H1 (cell line): Measurements from ENCODE around the gene RASGEF1B. TPM values are rescaled to one million over a fixed set of nuclear protein-coding genes. Genes with fewer than 3 reads are reported as not detected.

ENCODE experiments used
- CTCF ChIA-PET: fragments of 300-600 bp; sonication (Branson Sonifier 250); formaldehyde crosslinking; loops from one replicate; lab custom pipeline; 2021; ENCODE audit not compliant: partially characterized antibody; lab: Charles Lee
- POLR2A ChIA-PET: fragments of 300-600 bp; sonication (Branson Sonifier 250); formaldehyde crosslinking; loops from one replicate; lab custom pipeline; 2021; ENCODE audit warnings: inconsistent platforms; ENCODE audit not compliant: partially characterized antibody; lab: Charles Lee
- DNase-seq, 2 experiments: peaks; one replicate each; pipeline versions ENCODE4 v3.0.0 to v3.0.0-alpha.2; 2010 to 2022; ENCODE audit warnings: low spot score in 2 of 2, low read depth in 1 of 2, mixed read lengths in 1 of 2
- FAIRE-seq: peaks from 2 replicates; lab custom pipeline; 2011; peaks lifted over from hg19 to GRCh38; lab: Jason Lieb, UNC
- H2AFZ ChIP-seq: 2 replicates; pipeline ENCODE4 v1.8.1; 2012; ENCODE audit warnings: low read length, inconsistent platforms
- H2AK5ac ChIP-seq: 2 replicates; pipeline ENCODE4 v1.6.1; 2013; ENCODE audit warnings: low read depth, low read length
- H2BK120ac ChIP-seq: replicated peaks from 2 replicates; pipeline ENCODE3; 2013; ENCODE audit warnings: low read depth, low read length, inconsistent platforms
- H2BK12ac ChIP-seq: 2 replicates; pipeline ENCODE4 v1.6.1; 2013; ENCODE audit warnings: low read depth, low read length
- H2BK15ac ChIP-seq: 2 replicates; pipeline ENCODE4 v1.6.1; 2013; ENCODE audit warnings: low read length
- H2BK20ac ChIP-seq: 2 replicates; pipeline ENCODE4 v1.6.1; 2013; ENCODE audit warnings: low read length
- H2BK5ac ChIP-seq: 2 replicates; pipeline ENCODE4 v1.6.1; 2013; ENCODE audit warnings: low read depth, low read length
- H3K14ac ChIP-seq: 2 replicates; pipeline ENCODE4 v1.6.1; 2013; ENCODE audit warnings: inconsistent platforms; ENCODE audit not compliant: insufficient read length
- H3K18ac ChIP-seq: 2 replicates; pipeline ENCODE4 v1.6.1; 2013; ENCODE audit warnings: low read length; ENCODE audit errors: extremely low read depth
- H3K23ac ChIP-seq: 2 replicates; pipeline ENCODE4 v1.6.1; 2013; ENCODE audit warnings: inconsistent platforms; ENCODE audit not compliant: insufficient read length
- H3K23me2 ChIP-seq: 2 replicates; pipeline ENCODE4 v1.6.1; 2013; ENCODE audit warnings: low read depth, low read length
- H3K27ac ChIP-seq: 2 replicates; pipeline ENCODE4 v1.6.1; 2011; ENCODE audit warnings: low read depth, low read length, inconsistent platforms
- H3K27me3 ChIP-seq, 4 experiments: replicated peaks in 1 of 4; 1 replicate in 1 of 4; 2 replicates in 3 of 4; pipeline versions ENCODE4 v1.6.1 to v1.8.1; 2011 to 2013; ENCODE audit warnings: low read length in 3 of 4, mild to moderate bottlenecking in 3 of 4, inconsistent platforms in 2 of 4, mixed read lengths in 2 of 4, moderate library complexity in 1 of 4; ENCODE audit not compliant: control insufficient read depth in 3 of 4, insufficient read depth in 3 of 4; ENCODE audit errors: extremely low read depth in 1 of 4
- H3K36me3 ChIP-seq, 4 experiments: 2 replicates each; pipeline versions ENCODE4 v1.6.1 to v1.8.1; 2011 to 2013; ENCODE audit warnings: mild to moderate bottlenecking in 4 of 4, low read length in 3 of 4, moderate library complexity in 2 of 4, control low read depth in 1 of 4, inconsistent platforms in 1 of 4; ENCODE audit not compliant: insufficient read depth in 4 of 4, control insufficient read depth in 2 of 4
- H3K4ac ChIP-seq: replicated peaks from 2 replicates; pipeline ENCODE3; 2013; ENCODE audit warnings: low read length, low read depth, mixed read lengths, inconsistent platforms; ENCODE audit not compliant: insufficient read length
- H3K4me1 ChIP-seq, 4 experiments: replicated peaks in 1 of 4; 1 replicate in 1 of 4; 2 replicates in 3 of 4; pipeline versions ENCODE4 v1.6.1 to v1.8.1; 2011 to 2013; ENCODE audit warnings: low read length in 3 of 4, inconsistent platforms in 2 of 4, mixed read lengths in 1 of 4; ENCODE audit not compliant: insufficient read depth in 4 of 4, control insufficient read depth in 3 of 4
- H3K4me2 ChIP-seq, 2 experiments: 2 replicates each; pipeline versions ENCODE4 v1.6.1 to v1.8.1; 2011 to 2013; ENCODE audit warnings: low read depth in 2 of 2, low read length in 2 of 2, control low read depth in 1 of 2, inconsistent platforms in 1 of 2, mild to moderate bottlenecking in 1 of 2; ENCODE audit not compliant: insufficient read depth in 1 of 2
- H3K4me3 ChIP-seq, 4 experiments: fragments of 200-600, 300-600 bp in 1 of 4; sonication (generic), shearing (Covaris generic), sonication (Bioruptor Twin) in 1 of 4; 2 replicates each; pipeline versions ENCODE4 v1.5.1 to v1.8.1; 2011 to 2016; ENCODE audit warnings: low read length in 4 of 4, low read depth in 3 of 4, control low read depth in 2 of 4, inconsistent platforms in 2 of 4, mild to moderate bottlenecking in 2 of 4, mixed read lengths in 1 of 4, moderate library complexity in 1 of 4; ENCODE audit not compliant: insufficient read depth in 2 of 4; ENCODE audit errors: extremely low read depth in 1 of 4
- H3K56ac ChIP-seq: replicated peaks from 2 replicates; pipeline ENCODE3; 2013; ENCODE audit warnings: low read depth, mild to moderate bottlenecking, mixed read lengths, low read length, inconsistent platforms; ENCODE audit not compliant: insufficient read length
- H3K79me1 ChIP-seq: 2 replicates; pipeline ENCODE4 v1.6.1; 2013; ENCODE audit warnings: low read depth, low read length, control low read depth
- H3K79me2 ChIP-seq, 2 experiments: 2 replicates each; pipeline versions ENCODE4 v1.6.1 to v1.8.1; 2012 to 2013; ENCODE audit warnings: low read length in 2 of 2, mild to moderate bottlenecking in 2 of 2, inconsistent platforms in 1 of 2; ENCODE audit not compliant: insufficient read depth in 2 of 2, control insufficient read depth in 1 of 2
- H3K9ac ChIP-seq, 4 experiments: replicated peaks in 1 of 4; 1 replicate in 1 of 4; 2 replicates in 3 of 4; pipeline versions ENCODE4 v1.6.1 to v1.8.1; 2011 to 2013; ENCODE audit warnings: low read depth in 3 of 4, low read length in 3 of 4, control low read depth in 2 of 4, mild to moderate bottlenecking in 2 of 4, moderate library complexity in 2 of 4, inconsistent platforms in 1 of 4; ENCODE audit errors: extremely low read depth in 1 of 4
- H3K9me3 ChIP-seq, 2 experiments: 2 replicates each; pipeline versions ENCODE4 v1.6.1 to v1.8.1; 2012 to 2013; ENCODE audit warnings: mild to moderate bottlenecking in 2 of 2, moderate library complexity in 2 of 2, control low read depth in 1 of 2, inconsistent platforms in 1 of 2, low read depth in 1 of 2, low read length in 1 of 2, mixed read lengths in 1 of 2; ENCODE audit not compliant: insufficient read depth in 2 of 2
- H4K20me1 ChIP-seq, 2 experiments: replicated peaks in 1 of 2; 2 replicates each; pipeline versions ENCODE3 to v1.8.1; 2011 to 2013; ENCODE audit warnings: inconsistent platforms in 2 of 2, low read length in 2 of 2, mild to moderate bottlenecking in 1 of 2; ENCODE audit not compliant: insufficient read depth in 2 of 2, control insufficient read depth in 1 of 2
- H4K5ac ChIP-seq: 2 replicates; pipeline ENCODE4 v1.6.1; 2013; ENCODE audit warnings: low read length, low read depth, mixed read lengths, inconsistent platforms; ENCODE audit not compliant: insufficient read length
- H4K8ac ChIP-seq: 2 replicates; pipeline ENCODE4 v1.8.0; 2013; ENCODE audit warnings: mild to moderate bottlenecking, moderate library complexity, low read length, inconsistent platforms; ENCODE audit not compliant: insufficient read depth; ENCODE audit errors: extremely low read depth
- H4K91ac ChIP-seq: replicated peaks from 2 replicates; pipeline ENCODE3; 2013; ENCODE audit warnings: low read length, mixed read lengths, inconsistent platforms; ENCODE audit not compliant: insufficient read length
- BRCA1 ChIP-seq: IDR thresholded peaks from 2 replicates; pipeline ENCODE4 v1.6.1; 2012; ENCODE audit warnings: low read depth, low read length, improper control_type of control experiment
- EP300 ChIP-seq, 2 experiments: IDR thresholded peaks; 1 replicate in 1 of 2; 2 replicates in 1 of 2; pipeline ENCODE4 v1.6.1; 2011 to 2012; ENCODE audit warnings: low read depth in 2 of 2, low read length in 2 of 2, mild to moderate bottlenecking in 2 of 2, borderline replicate concordance in 1 of 2, inconsistent platforms in 1 of 2, moderate library complexity in 1 of 2
- GABPA ChIP-seq: IDR thresholded peaks from 2 replicates; pipeline ENCODE4 v1.6.1; 2011; ENCODE audit warnings: mild to moderate bottlenecking, low read length, moderate library complexity, borderline replicate concordance; ENCODE audit not compliant: insufficient read depth
- KDM4A ChIP-seq: IDR thresholded peaks from one replicate; pipeline ENCODE4 v1.7.1; 2012; ENCODE audit warnings: low read depth, mild to moderate bottlenecking, moderate library complexity, low read length, inconsistent platforms; ENCODE audit not compliant: severe bottlenecking
- RBBP5 ChIP-seq: IDR thresholded peaks from 2 replicates; pipeline ENCODE4 v1.7.1; 2012; ENCODE audit warnings: low read depth, mild to moderate bottlenecking, inconsistent platforms, low read length, moderate library complexity, borderline replicate concordance
- SIRT6 ChIP-seq: IDR thresholded peaks from one replicate; pipeline ENCODE4 v1.7.1; 2012; ENCODE audit warnings: low read length, inconsistent platforms
- SIX5 ChIP-seq: IDR thresholded peaks from 2 replicates; pipeline ENCODE4 v1.6.1; 2011; ENCODE audit warnings: mild to moderate bottlenecking, low read depth, low read length
- SP1 ChIP-seq: IDR thresholded peaks from 2 replicates; pipeline ENCODE4 v1.6.1; 2011; ENCODE audit warnings: low read depth, low read length
- ZNF274 ChIP-seq: IDR thresholded peaks from 2 replicates; pipeline ENCODE4 v1.7.0; 2012; ENCODE audit warnings: low read length, borderline replicate concordance; ENCODE audit errors: extremely low read depth
- WGBS, 2 experiments: shearing (Covaris generic) in 1 of 2; methylation state at CpG; one replicate each; pipeline versions ENCODE4 v1.1.6 to v1.1.7; 2013 to 2015; ENCODE audit warnings: low lambda C conversion rate in 2 of 2, mixed read lengths in 2 of 2, inconsistent platforms in 1 of 2, low coverage in 1 of 2, missing lambda C conversion rate in 1 of 2; ENCODE audit not compliant: insufficient replicate concordance in 2 of 2, insufficient coverage in 1 of 2, insufficient read length in 1 of 2; ENCODE audit errors: extremely low coverage in 1 of 2, missing lambda C conversion rate in 1 of 2; 5-methylcytosine and 5-hydroxymethylcytosine counted together
- polyA plus RNA-seq, 7 experiments: library from polyadenylated mRNA; depleted of rRNA in 3 of 7; stranded (reverse) in 5 of 7; unstranded in 2 of 7; fragments of >200 nt in 5 of 7; fragments of 200-250 nt in 2 of 7; gene quantifications; 1 replicate in 5 of 7; 2 replicates in 1 of 7; 4 replicates in 1 of 7; pipeline versions ENCODE4 v1.2.1 to v1.2.3, GENCODE V29; 2011 to 2013; ENCODE audit warnings: missing spikeins in 2 of 7, mixed read lengths in 2 of 7
- total RNA-seq: library from RNA; stranded (reverse); fragmentation: NEBNext Ultra II Directional; extraction: Animal tissue kit (Norgen Biotek cat#: 25700); gene quantifications from 2 replicates; pipeline ENCODE4 v1.2.1, GENCODE V29; 2021

RASGEF1B gene
- total and polyA plus RNA-seq, 2 of the 8 experiments (the other 6 are each of a cell fraction or from before 2014, with no cell fraction given), result 1.6 to 4.7 TPM

GRCh38 chr4:81453024-81453423 is 18.7 kb downstream of the RASGEF1B start:
- no peaks in the 10 kb centered on the region for H3K79me1 ChIP-seq
- no peak overlapping the region for H2BK12ac ChIP-seq
- H2BK20ac ChIP-seq, result no peak overlapping the region
- no peak overlapping the region for H2BK15ac ChIP-seq
- TF ChIP-seq ZNF274 (no peak), SIX5 (no peak), SIRT6 (no peak), BRCA1 (no peak), GABPA (no peak), SP1 (no peak), EP300 (IDR thresholded peaks at IDR 0.05; ENCODE audit: borderline replicate concordance in 1 of 2, low read depth in 2 of 2, low read length in 2 of 2) (no peak), KDM4A (no peak), RBBP5 (no peak)
- H3K56ac ChIP-seq, result no peak overlapping the region
- no peak overlapping the region for H3K23ac ChIP-seq
- peaks cover 0 to 6% (median 2%) of the 10 kb centered on the region in 4 experiments; a peak in 1 of 7 replicates for H3K4me1 ChIP-seq
- no peak overlapping the region for H2AK5ac ChIP-seq
- POLR2A ChIA-PET, result interaction anchor here (0.8 kb wide), 1 partner anchor 16 kb away, joined by 5 read pairs; no protein-coding TSS in a partner anchor
- H4K91ac ChIP-seq, result no peak overlapping the region
- no peak overlapping the region for H4K8ac ChIP-seq
- CTCF ChIA-PET, result interaction anchor here (0.5 to 2.6 kb wide), 9 partner anchors 13 to 815 kb away, joined by 3 to 10 read pairs (median 3); no protein-coding TSS in a partner anchor
- no peak overlapping the region for H3K14ac ChIP-seq
- no peaks in the 10 kb centered on the region for H3K9me3 ChIP-seq
- no peak overlapping the region for H3K4ac ChIP-seq
- no peak overlapping the region for H3K18ac ChIP-seq
- DNase-seq, result no peak
- H3K23me2 ChIP-seq, result no peaks in the 10 kb centered on the region
- no peak overlapping the region for H2BK120ac ChIP-seq
- no peak overlapping the region for H3K9ac ChIP-seq
- H4K20me1 ChIP-seq, result no peaks in the 10 kb centered on the region
- 64% methylated on average over 4 of the region's 4 CpGs; no CpG with 5 or more reads in 1 of the 2 experiments for WGBS, 2 experiments
- H3K27me3 ChIP-seq, result no peaks in the 10 kb centered on the region
- no peak overlapping the region for H3K4me3 ChIP-seq
- H4K5ac ChIP-seq, result no peak overlapping the region
- peak; percentile 32 for FAIRE-seq
- no peak overlapping the region for H3K4me2 ChIP-seq
- no peak overlapping the region for H2AFZ ChIP-seq
- no peak overlapping the region for H2BK5ac ChIP-seq
- H3K27ac ChIP-seq, result no peak overlapping the region
- H3K36me3 ChIP-seq, result no peaks in the 10 kb centered on the region
- H3K79me2 ChIP-seq, result no peaks in the 10 kb centered on the region
